Activated T-helper 9 cell treated with anti-CD3 and anti-CD28 coated beads, Interleukin-2, amount 50 U/mL, for 16 hours (primary cell): ENCODE measurements around the gene SFMBT2.

ENCODE experiments used
- DNase-seq: peaks from one replicate; pipeline ENCODE4 v3.0.0-alpha.2; 2020; ENCODE audit warnings: low read depth

The SFMBT2 gene

DNA sequence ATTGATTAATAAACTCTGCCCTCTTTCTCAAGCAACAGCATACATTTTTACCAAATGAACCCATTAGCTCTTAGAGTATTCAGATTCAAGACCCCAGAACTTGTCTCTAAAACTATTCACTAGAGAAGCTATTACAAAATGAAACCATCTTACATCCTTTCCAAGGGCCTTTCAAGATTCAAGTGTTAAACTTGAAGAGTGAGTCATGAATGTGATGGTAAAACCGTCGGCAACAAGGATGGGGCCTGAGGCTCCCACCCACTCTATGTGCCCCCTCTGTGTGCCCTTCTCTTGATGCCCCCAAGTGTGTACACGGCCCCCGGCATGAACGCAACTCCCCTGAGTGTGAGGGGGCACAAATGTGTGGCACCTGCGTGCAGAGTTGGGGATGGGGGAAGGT, 46.4 kb downstream of the SFMBT2 start:
- no peak for DNase-seq

DNA sequence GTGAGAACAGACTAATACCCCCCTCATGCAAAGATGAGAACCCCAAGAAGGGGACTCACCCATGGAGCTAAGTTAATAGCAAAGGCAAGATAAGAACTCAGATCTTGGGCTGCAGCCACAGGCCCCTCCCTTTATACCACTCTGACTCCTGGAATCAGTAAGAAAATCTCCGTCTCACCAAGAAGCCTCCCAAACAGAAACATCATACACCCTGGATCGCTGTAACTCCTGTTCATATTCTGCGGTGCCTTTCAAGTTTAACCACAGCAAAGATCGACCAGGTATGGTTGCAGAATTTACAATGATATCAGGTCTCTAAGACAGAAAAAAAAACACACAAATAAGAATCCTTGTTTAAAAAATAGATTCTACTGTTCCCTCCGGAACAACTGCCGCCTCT, 47.1 kb downstream of the SFMBT2 start:
- no peak for DNase-seq

DNA sequence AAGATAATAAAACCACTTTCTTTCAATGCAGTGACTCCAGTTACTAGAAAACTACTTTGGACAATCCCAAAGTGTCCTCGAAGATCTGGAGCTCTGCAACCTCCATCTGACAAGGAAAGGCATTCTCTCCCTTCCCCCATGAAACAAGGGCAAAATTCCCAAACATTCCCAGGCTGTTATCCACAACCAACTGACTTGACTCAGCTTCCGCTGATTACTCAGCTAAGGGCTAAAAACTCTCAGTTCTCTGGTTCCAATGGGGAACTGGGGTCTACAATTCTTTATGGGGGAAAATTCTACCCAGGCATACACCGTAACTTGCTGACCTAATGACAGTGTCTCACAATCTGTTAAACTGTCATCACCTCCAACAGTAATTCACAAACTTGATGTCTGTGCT, 48.4 kb downstream of the SFMBT2 start:
- no peak for DNase-seq

DNA sequence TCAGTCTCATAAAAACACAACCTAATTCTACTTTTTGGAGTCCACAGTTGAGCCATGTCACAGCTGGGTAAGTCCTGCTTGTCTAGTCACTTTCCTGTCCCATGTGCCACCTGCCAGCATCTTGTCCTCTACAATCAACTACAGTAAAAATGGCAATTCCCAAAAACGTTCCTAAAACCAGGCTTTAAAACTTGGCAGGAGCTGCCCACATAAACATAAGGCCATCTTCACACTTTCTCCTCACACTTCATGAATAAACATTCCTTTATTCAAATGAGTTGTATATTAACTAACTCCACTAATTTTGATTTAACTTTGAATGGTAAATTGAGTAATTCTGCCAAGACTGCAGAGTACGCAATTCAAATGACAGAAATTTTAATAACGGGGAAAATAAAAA, 49.5 kb downstream of the SFMBT2 start:
- no peak for DNase-seq

DNA sequence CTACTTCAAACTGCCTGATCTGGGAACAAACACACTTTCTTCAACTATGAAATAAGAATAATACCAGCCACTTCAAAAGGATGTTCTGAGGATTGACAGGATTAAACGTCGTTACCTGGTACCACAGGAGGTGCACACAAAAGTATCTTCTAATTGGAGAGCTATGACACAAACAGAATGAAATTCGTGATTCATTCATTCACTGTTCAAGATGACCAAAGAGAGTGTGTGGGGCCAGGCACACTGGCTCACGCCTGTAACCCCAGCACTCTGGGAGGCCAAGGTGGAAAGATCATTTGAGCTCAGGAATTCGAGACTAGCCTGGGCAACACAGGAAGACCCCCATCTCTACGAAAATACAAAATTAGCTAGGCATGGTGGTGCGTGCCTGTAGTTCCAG, 50.9 kb downstream of the SFMBT2 start:
- no peak for DNase-seq

DNA sequence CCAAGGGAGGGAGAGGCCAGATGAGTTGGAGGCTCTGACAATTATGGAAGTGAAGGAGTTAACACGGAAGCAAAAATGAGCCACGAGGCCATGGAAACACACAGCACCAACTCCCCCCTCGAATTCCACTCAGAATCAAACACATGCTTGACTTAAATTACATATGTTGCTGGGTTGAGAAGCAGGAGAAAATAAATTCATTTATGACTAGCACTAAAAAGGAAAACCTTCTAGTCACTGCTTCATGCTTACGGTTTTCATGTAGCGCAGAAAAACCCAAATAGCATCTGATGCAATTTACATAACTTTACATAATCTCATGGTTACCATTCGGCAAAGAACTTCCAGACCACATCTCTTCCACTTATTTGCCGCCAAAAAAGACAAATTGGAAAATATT, 51.5 kb downstream of the SFMBT2 start:
- no peak for DNase-seq

DNA sequence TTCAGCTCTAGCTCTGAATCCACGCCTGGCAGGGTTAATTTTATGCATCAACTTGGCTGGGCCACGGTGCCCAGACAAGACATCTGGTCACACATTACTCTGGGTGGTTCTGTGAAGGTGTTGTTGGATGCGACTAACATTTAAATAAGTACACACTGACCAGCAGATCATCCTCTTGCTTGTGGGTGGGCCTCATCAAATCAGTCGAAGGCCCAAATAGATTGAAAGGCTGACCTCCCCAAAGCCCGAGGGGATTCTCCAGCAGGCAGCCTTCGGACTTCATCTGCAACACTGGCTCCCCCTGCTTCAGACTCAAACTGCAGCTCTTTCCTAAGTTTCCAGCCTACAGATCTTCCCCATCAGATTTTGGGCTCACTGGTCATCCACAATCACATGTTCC, 53.6 kb downstream of the SFMBT2 start:
- DNase-seq: no peak

DNA sequence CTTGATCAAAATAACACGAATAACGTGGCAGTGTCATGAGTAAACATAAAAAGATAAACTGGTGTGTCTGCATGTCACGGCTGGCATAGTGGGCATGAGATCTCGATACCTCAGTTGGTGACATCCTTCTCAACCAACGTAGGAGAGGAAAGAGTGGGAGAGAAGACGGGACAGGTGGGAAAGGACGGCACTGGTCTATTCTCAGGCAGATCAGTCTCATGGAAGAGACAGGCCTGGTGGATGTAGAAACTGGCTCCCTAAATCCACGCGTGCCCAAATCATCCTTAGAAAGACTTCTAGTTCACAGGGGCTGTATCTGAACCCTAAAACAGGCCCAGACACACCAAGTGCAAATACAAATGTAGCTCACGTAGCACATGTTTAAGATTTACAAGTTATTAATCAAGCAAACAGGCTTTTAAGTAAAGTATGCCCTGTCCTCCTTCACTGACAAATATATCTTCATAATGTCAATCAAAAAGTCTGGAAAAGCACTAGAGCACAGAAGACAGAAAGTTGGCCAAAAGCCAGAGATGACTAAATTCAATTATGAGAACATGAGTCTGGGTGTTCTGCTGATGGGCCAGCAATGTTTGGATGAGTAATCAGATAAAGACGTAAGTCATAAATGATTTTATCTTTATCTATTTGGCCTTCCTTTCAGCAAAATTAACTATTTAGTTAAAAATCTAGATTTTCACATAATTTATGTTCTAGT, 56.3 kb downstream of the SFMBT2 start:
- no peak for DNase-seq

DNA sequence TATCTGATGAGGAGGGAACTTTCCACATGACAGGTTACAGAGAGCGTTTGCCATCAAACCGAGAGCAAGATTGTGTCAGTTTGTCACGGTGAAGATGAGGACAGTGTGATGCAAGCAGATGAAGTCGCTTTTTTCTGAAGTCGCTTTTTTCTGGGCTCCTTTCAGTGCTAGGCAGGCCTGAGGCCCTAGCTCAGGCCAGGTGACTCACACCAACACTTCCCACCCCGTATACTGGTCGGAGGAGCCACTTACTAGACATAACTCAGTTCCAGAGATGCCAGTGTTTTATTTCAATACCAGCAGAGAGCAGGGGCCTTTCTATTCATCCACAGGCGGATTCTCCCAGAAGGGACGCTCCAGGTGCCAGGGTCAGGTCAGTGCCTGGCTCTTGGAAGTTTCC, 58.9 kb downstream of the SFMBT2 start:
- DNase-seq: no peak

DNA sequence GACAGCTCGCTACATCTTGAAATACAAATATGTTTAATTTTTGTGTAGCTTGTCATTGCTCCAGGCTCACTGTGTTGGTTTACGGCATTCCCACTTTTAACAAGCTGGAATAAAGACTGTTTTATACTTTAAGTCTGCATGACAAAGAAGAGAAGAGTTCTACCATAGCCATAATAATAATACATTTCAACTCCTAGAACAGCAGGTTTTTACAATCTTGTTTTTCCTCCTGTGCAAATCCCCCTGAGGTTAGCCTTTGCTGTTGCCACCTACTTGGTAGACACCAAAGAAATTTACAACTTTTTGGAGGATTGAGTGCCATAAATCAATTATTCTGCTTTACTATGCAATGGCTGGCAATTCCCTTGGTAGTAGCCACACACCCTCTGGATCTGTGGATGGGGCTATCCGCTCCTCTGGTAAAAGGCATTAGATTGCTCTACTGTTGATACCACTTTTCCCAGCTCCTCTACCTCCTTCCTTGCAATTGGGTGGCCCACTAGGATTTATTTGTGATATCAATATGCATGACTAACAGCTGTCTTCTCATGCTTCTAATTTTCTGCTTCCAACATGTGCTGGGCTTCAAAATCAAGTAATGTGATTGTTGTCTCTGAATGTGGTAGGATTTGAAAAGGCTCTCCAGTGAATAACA, 60.2 kb downstream of the SFMBT2 start:
- DNase-seq: no peak

DNA sequence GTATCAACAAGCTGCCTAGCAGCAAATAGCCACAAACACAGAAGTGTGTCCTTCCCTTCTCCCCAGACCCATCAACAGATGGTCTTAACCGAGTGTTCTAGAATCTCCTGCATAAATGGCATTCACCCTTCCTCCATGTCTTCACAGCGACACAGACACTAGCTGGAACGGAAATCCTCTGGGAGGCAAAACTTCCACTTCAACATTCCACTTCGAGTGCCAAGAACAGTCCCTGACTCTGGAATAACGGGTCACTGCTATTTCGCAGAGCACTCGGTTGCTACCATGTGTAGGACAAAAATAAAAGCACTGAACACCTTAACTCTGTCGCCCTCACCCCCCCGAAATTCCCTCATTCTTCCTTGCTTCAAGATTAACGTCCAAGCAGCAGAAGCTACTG, 65.1 kb downstream of the SFMBT2 start:
- DNase-seq: no peak

DNA sequence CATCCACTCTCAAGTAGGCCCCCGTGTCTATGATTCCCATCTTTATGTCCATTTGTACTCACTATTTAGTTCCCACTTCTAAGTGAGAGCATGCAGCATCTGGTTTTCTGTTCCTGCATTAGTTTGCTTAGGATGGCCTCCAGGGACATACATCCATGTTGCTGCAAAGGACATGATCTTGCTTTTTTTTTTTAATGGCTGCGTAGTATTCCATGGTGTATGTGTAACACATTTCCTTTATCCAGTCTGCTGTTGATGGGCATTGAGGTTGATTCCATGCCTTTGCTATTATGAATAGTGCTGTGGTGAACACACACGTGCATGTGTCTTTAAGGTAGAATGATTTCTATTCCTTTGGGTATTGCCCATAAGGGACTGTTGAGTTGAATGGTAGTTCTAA, 67.8 kb downstream of the SFMBT2 start:
- DNase-seq: no peak

DNA sequence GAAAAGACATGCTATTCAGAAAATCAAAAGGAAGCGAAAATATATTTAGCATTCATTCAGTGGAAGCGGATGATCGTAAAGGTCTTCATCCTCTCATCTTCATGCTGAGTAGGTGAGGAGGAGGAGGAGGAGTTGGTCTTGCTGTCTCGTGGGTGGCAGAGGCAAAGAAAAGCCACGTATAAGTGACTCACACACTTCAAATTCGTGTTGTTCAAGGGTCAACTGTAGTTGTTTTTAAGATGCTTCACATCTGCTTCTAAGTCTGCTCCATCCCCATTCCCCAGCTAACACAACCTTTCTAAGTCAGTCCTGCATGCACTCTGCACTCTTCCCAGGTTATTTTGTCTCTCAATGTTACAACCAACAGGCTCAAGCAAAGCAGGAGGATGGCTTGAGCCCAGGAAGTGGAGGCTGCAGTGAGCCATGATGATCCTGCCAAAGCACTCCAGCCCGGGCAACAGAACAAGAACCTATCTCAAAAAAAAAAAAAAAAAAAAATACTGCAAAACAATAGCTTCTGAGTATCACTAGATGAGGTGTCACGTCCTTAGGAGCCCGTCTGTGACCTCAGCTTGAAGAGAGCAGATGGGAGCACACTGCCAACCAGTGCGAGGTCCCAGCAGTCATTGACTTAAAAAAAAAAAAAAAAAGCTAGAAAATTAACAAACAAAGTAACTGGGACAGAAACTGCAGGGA, 70.5 kb downstream of the SFMBT2 start:
- DNase-seq: no peak

DNA sequence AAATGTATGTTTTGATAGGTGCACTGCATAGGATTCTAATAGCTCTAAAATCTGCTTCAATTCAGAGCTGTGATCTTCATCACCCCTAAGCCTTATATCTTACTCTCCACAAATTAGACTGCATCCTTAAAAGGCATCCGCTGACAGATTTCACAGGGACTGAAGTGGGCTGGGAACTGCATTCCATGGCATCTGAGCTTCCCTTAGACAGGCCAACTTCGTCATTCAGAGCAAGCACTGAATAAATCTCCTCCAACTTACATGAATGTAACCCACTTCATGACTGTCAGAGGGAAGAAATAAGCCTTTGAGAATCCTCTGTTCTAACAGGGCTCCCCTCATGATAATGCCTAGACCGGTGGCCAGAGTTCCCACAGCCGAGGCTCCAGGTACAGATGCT, 71.3 kb downstream of the SFMBT2 start:
- DNase-seq: no peak

DNA sequence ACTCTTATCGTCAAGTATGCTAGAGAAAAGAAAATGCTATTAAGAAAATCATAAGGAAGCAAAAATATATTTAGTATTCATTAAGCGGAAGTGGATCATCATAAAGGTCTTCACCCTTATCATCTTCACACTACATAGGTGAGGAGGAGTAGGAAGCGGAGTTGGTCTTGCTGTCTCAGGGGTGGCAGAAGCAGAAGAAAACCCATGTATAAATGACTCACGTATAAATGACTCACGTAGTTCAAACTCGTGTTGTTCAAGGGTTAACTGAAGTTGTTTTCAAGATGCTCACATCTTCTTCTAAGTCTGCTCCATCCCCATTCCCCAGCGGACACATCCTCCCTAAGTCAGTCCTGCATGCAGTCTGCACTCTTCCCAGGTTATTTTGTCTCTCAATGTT, 72.4 kb downstream of the SFMBT2 start:
- no peak for DNase-seq

DNA sequence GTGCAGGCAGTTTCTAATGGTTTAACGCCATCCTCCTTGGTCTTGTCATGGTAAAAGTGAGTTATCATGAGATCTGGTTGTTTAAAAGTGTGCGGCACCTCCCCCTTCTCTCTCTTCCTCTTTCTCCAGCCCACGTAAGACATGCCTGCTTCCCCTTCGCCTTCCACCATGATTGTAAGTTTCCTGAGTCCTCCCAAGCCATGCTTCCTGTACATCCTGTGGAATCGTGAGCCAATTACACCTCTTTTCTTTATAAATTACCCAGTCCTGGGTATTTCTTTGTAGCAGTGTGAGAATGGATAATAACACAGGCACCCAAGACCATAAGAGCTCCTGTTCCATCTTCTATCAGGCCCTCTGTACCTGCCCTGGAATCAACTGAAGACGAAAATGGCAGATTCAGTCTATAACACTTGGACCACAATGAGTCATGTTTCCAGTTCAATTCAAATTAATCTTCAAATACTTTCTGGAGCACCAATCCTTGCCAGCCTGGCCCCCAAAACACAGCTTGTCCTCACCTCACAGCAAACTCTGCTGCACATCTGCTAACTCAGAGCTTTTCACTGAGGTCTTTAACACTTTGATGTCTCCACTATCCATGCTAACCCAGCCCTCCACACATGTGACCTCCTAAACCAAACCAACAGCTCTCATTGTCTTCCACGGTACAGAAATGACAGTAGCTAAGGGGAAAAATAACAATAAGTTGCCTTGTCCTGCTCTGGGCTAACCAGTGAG, 73.2 kb downstream of the SFMBT2 start:
- DNase-seq: no peak

DNA sequence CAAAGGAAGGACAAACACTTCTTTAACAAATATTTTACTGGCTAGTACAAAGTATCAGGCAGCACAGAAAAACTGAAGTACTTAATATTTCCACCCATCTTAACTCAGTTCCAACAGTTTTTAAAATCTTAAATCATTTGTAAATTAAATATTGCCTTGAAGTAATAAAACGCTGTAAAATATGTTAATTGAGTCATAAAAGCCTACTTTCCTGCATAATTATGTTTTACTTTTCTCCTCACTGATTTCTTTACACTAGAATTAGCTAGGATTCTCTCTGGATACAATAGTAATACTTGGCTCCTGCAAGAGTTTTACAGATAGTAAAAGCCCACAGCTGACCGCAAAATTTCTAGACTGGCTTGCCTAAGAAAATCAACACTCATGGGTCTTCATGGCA, 74.9 kb downstream of the SFMBT2 start:
- DNase-seq: no peak

DNA sequence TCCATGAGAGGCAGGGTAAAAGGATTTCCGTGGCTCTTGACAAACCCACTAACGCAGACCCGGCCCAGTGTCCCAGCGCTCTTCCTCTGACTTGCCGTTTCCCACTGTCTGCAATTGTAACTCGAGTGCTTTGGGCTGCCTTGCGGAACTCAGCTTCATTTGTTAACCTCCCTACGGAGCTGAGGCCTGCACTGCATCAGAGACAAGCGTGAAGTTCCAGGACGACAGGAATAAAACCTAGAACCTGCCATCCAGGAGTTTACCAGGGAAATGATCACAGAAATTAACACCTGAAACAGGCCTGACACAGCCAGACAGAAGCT, 76.2 kb downstream of the SFMBT2 start:
- no peak for DNase-seq

DNA sequence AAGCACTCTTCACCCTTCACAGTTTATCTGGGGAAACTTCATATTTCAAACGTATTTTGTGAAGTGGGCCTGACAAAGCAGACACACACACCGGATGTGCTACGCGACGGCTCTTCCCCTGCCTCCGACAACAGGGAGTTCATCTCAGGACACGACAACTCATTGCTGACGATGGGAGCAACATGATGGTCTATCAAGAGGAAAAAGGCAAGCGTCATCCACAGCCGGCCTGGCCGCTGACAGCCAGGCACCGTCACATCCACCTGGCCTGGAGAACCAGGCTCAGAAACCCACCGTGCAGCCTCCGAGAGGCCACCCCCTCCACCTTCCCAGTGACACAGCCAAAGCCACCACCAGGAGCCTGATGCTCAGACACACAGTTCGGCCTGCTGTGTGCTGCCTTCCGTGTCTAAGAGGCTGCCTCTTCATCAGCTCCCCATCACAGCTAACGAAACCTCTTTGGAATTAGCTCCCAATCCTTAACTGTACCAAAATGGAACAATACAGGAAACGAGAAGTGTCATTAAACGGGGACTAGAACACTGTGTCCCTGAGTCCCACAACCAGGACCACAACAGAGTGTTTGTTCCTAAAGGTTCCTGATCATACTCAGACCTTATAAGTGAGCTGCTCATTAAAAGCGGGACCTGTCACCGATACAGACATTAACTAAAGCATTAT, 76.7 kb downstream of the SFMBT2 start:
- no peak for DNase-seq

DNA sequence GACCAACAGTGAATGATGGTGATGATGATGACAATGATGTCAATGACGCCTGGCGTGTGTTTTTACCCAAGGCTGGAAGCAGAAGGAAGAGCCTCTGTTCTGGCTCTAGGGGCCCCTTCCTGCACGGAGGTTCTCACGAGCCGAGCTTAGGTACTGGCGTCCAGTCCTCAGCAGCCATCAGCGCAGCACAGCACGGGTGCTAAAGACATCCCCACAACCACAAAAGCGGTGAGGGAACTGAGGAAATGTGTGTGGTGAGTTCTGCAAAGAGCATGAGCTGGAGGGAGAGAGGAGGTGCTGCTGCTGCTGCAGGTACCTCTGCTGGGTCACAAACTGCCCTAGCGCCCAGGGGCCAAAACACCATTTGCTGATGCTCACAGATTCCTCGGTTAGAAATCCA, 81.6 kb downstream of the SFMBT2 start:
- no peak for DNase-seq

DNA sequence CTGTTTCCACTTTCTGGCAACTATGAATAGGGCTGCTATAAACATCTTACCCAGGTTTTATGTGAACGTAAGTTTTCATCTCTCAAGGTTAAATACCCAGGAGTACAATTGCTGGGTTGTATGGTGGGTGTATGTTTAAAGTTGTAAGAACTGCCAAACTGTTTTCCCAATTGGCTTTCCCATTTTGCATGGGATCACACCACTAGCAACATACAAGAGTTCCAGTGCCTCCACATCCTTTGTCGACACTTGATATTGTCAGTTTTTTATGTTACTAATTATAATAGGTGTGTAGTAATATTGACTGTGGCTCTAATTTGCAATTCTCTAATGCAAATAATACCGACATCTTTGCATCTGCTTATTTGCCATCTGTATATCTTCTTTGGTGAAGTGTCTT, 82.9 kb downstream of the SFMBT2 start:
- DNase-seq: no peak

DNA sequence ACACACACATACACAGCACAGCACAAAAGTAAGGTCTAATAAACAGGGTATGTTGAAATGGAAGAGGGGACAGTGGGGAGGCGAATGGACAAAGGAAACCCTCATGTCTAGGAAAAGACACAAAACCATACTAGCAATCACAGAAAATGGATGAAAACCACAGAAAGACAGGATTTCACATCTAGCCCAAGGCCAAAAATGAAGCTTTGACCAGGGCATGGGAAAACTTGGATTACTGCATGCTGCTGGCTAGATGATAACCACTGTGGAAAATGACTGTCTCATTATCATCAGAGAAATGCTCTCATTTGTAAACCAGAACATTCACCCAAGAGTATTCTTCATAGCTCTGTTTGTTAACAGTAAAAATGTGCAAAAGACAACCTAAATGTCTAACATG, 88.2 kb downstream of the SFMBT2 start:
- no peak for DNase-seq
